K562 (cell line): ENCODE data around the gene METTL18. TPM values are rescaled to one million over a fixed set of nuclear protein-coding genes. Genes with fewer than 3 reads are reported as not detected.

Experiments used
- CAMTA2 ChIP-seq: fragments of 250-450 bp; sonication (Bioruptor Pico); conservative IDR thresholded peaks from 2 replicates; pipeline ENCODE4 v1.5.1; 2022
- CBX3 ChIP-seq, 2 experiments: IDR thresholded peaks; 1 replicate in 1 of 2; 2 replicates in 1 of 2; pipeline ENCODE4 v1.6.1; 2012; ENCODE audit warnings: inconsistent platforms in 2 of 2, low read length in 2 of 2, borderline replicate concordance in 1 of 2, control low read depth in 1 of 2
- ESRRA ChIP-seq: fragments of 450-650 bp; IDR thresholded peaks from 2 replicates; pipeline ENCODE4 v1.6.1; 2014; ENCODE audit warnings: low read depth, mild to moderate bottlenecking, moderate library complexity, borderline replicate concordance
- FOS ChIP-seq: IDR thresholded peaks from 3 replicates; pipeline ENCODE4 v1.6.1; 2011; ENCODE audit not compliant: insufficient read length; ENCODE audit errors: extremely low read depth
- FOXM1 ChIP-seq, 2 experiments: fragments of 450-650 bp in 1 of 2; sonication (generic) in 1 of 2; formaldehyde crosslinking in 1 of 2; IDR thresholded peaks; 2 replicates each; pipeline versions ENCODE4 v1.6.1 to v1.9.0; 2017 to 2022; ENCODE audit warnings: low read depth in 2 of 2, mild to moderate bottlenecking in 2 of 2, missing genetic modification reagents in 1 of 2, moderate library complexity in 1 of 2
- HDAC1 ChIP-seq, 2 experiments: fragments of 450-650 bp; IDR thresholded peaks; 2 replicates each; pipeline ENCODE4 v1.6.1; 2016 to 2017; ENCODE audit warnings: inconsistent platforms in 1 of 2, mild to moderate bottlenecking in 1 of 2, moderate library complexity in 1 of 2
- MCM2 ChIP-seq: fragments of 450-650 bp; IDR thresholded peaks from 2 replicates; pipeline ENCODE4 v1.6.1; 2017; ENCODE audit warnings: low read depth, mild to moderate bottlenecking
- NFE2L1 ChIP-seq: fragments of 450-650 bp; IDR thresholded peaks from 2 replicates; pipeline ENCODE4 v1.6.1; 2016; ENCODE audit warnings: missing genetic modification characterization, low read depth, mild to moderate bottlenecking, missing compliant biosample characterization, moderate library complexity, borderline replicate concordance
- NKRF ChIP-seq: fragments of 450-650 bp; IDR thresholded peaks from 2 replicates; pipeline ENCODE4 v1.6.1; 2016; ENCODE audit warnings: borderline replicate concordance
- NR0B1 ChIP-seq: fragments of 450-650 bp; IDR thresholded peaks from one replicate; pipeline ENCODE4 v1.6.1; 2018; ENCODE audit warnings: mild to moderate bottlenecking, moderate library complexity; ENCODE audit not compliant: partially characterized antibody
- PPARD ChIP-seq: fragments of 250-450 bp; sonication (Bioruptor Pico); IDR thresholded peaks from 2 replicates; pipeline ENCODE4 v1.8.0; 2022; ENCODE audit warnings: inconsistent platforms, mild to moderate bottlenecking, moderate library complexity
- ZNF699 ChIP-seq: fragments of 250-450 bp; sonication (Bioruptor Pico); IDR thresholded peaks from 2 replicates; pipeline ENCODE4 v1.8.0; 2021; ENCODE audit warnings: mild to moderate bottlenecking, moderate library complexity; ENCODE audit not compliant: insufficient replicate concordance
- polyA plus RNA-seq, 8 experiments: library from polyadenylated mRNA; depleted of rRNA in 4 of 8; stranded (reverse) in 5 of 8; unstranded in 3 of 8; fragments of >200 nt; fragmentation: Nextera tagmentation in 2 of 8; fragmentation: Illumina TruSeq in 1 of 8; extraction: Ambion mirVana in 2 of 8; extraction: Trizol in 1 of 8; gene quantifications; 2 replicates each; pipeline versions ENCODE4 v1.2.1 to v1.2.3, GENCODE V29; 2011 to 2014; ENCODE audit warnings: inconsistent platforms in 1 of 8, missing spikeins in 1 of 8
- total RNA-seq, 7 experiments: library from RNA; depleted of rRNA in 6 of 7; stranded (reverse); fragments of >200 nt in 6 of 7; fragmentation: Illumina TruSeq in 2 of 7; extraction: Trizol in 2 of 7; gene quantifications; 2 replicates each; pipeline versions ENCODE4 v1.2.1 to v1.2.3, GENCODE V29; 2011 to 2021; ENCODE audit warnings: low replicate concordance in 1 of 7
- TF ChIP-seq, protein P1 (sequence below): fragments of 450-650 bp; IDR thresholded peaks from 2 replicates; pipeline ENCODE4 v1.6.1; 2016; ENCODE audit warnings: low read depth

The METTL18 gene
- total and polyA plus RNA-seq, 9 of the 15 experiments (the other 6 are each of a cell fraction or from before 2014, with no cell fraction given) = 9.5 to 40.2 (median 14.7) TPM

DNA sequence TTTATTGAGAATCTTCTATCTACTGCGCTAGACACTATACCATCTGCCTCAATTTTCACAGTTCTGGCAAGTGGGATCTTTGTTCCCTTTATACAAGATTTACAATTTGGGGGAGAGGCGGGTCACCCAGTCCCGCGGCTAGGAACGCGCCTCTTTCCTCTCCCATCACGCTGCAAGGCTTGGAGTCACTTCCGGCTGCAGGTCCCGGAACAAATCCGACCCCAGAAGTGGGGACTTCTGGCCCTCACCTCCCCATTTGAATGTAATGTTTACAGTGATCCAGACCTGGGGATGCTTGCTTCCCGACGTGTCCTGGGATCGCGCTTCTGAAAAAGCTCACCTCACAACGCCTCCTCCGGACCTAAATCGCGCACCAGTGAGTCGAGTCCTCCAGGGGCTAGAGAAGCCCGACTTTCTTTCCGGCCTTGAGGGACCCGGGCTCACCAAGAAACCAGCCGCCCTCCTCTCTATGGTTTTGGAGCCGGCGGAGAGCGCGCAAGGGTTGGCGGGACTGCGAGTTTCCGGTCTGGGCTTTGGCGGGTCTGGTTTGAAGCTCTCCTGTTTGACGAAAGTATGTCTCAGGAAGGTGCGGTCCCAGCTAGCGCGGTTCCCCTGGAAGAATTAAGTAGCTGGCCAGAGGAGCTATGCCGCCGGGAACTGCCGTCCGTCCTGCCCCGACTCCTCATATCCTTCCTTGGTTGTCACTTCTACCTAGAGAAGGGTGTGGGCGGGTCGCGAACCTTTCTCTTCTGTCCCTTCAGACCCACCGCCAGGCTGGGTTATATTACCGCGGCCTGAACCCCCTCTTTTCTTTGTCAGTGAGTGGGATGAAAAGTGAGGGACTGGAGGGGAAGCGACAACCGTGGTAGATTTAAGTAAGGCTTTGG, at the start of gene METTL18 (continued):
- TF ChIP-seq, protein P1, sequence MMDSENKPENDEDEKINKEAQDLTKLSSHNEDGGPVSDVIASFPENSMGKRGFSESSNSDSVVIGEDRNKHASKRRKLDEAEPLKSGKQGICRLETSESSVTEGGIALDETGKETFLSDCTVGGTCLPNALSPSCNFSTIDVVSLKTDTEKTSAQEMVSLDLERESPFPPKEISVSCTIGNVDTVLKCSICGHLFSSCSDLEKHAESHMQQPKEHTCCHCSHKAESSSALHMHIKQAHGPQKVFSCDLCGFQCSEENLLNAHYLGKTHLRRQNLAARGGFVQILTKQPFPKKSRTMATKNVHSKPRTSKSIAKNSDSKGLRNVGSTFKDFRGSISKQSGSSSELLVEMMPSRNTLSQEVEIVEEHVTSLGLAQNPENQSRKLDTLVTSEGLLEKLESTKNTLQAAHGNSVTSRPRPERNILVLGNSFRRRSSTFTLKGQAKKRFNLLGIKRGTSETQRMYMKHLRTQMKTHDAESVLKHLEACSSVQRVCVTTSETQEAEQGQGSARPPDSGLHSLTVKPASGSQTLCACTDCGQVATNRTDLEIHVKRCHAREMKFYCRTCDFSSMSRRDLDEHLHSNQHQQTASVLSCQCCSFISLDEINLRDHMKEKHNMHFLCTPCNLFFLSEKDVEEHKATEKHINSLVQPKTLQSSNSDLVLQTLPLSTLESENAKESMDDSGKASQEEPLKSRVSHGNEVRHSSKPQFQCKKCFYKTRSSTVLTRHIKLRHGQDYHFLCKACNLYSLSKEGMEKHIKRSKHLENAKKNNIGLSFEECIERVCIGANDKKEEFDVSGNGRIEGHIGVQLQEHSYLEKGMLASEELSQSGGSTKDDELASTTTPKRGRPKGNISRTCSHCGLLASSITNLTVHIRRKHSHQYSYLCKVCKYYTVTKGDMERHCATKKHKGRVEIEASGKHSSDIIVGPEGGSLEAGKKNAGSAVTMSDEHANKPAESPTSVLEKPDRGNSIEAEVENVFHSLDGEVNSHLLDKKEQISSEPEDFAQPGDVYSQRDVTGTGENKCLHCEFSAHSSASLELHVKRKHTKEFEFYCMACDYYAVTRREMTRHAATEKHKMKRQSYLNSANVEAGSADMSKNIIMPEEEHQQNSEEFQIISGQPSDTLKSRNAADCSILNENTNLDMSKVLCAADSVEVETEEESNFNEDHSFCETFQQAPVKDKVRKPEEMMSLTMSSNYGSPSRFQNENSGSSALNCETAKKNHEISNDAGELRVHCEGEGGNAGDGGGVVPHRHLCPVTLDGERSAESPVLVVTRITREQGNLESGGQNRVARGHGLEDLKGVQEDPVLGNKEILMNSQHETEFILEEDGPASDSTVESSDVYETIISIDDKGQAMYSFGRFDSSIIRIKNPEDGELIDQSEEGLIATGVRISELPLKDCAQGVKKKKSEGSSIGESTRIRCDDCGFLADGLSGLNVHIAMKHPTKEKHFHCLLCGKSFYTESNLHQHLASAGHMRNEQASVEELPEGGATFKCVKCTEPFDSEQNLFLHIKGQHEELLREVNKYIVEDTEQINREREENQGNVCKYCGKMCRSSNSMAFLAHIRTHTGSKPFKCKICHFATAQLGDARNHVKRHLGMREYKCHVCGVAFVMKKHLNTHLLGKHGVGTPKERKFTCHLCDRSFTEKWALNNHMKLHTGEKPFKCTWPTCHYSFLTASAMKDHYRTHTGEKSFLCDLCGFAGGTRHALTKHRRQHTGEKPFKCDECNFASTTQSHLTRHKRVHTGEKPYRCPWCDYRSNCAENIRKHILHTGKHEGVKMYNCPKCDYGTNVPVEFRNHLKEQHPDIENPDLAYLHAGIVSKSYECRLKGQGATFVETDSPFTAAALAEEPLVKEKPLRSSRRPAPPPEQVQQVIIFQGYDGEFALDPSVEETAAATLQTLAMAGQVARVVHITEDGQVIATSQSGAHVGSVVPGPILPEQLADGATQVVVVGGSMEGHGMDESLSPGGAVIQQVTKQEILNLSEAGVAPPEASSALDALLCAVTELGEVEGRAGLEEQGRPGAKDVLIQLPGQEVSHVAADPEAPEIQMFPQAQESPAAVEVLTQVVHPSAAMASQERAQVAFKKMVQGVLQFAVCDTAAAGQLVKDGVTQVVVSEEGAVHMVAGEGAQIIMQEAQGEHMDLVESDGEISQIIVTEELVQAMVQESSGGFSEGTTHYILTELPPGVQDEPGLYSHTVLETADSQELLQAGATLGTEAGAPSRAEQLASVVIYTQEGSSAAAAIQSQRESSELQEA = no peak
- TF ChIP-seq NKRF = peak; percentile 58; the same call in 1 of the 2 replicates
- no peak for TF ChIP-seq NFE2L1 (tag)
- no peak; the same call in 1 of the 2 replicates for TF ChIP-seq ESRRA
- peak in 1 of 2 experiments; percentile 90; a peak in 2 of 4 replicates for TF ChIP-seq HDAC1 (IDR thresholded peaks at IDR 0.05)
- TF ChIP-seq CBX3 (IDR thresholded peaks at IDR 0.05; ENCODE audit: borderline replicate concordance in 1 of 2, low read length in 2 of 2) = peak in 1 of 2 experiments; percentile 42; a peak in 1 of 3 replicates
- TF ChIP-seq PPARD (CRISPR knock-in tag) = no peak
- no peak for TF ChIP-seq ZNF699
- no peak for TF ChIP-seq CAMTA2
- no peak for TF ChIP-seq FOS
- no peak for TF ChIP-seq FOXM1 (IDR thresholded peaks at IDR 0.05; ENCODE audit: low read depth)
- TF ChIP-seq FOXM1 (CRISPR knock-in tag; IDR thresholded peaks at IDR 0.05; ENCODE audit: low read depth) = peak; percentile 90; the same call in 1 of the 2 replicates
- no peak for TF ChIP-seq NR0B1
- TF ChIP-seq MCM2 = no peak
